NCI-H748 (cell line): Measurements from ENCODE around the gene PRR23A.

Source experiments
- DNase-seq: peaks from one replicate; lab custom pipeline; 2025; ENCODE audit not compliant: unreplicated experiment; lab: John Stamatoyannopoulos, UW

The PRR23A gene

DNA sequence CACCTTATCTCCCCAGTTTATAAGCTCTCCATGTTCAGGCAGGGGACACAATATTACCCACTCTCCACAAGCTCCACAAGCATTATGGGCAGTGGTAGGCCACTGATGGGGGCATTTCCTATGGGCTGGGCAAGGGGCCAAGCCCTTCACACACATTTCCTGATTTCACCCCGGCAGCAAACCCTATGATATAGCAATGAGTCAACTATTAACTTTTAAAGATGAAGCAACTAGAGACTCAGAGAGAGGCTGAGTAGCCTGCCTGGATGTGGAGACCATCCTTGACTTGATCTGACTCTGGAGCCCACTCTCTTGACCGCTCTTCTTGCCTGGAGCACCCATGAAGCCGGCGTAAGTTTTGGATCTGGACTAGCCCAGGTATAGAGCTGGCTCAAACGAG, 31.6 kb downstream of the PRR23A start:
- no peak for DNase-seq

DNA sequence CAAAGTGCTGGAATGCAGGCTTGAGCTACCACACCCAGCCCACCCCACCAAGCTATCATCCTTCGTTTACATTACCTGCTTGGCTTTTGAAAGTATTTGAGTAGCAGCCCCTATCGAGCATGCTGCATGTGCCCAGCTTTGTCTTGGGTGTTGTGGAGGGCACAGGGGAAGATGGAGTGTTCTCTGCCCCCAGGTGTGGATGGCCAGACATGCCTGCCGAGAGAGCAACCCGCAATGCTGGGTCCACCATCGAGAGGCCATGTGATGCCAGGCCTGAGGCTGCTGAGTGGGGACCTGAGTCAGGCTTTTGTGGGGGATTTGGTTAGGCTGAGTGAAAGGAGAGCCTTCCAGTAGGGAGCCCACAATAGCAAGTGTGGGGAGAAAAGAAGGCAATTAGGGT, 33.1 kb downstream of the PRR23A start:
- no peak for DNase-seq

DNA sequence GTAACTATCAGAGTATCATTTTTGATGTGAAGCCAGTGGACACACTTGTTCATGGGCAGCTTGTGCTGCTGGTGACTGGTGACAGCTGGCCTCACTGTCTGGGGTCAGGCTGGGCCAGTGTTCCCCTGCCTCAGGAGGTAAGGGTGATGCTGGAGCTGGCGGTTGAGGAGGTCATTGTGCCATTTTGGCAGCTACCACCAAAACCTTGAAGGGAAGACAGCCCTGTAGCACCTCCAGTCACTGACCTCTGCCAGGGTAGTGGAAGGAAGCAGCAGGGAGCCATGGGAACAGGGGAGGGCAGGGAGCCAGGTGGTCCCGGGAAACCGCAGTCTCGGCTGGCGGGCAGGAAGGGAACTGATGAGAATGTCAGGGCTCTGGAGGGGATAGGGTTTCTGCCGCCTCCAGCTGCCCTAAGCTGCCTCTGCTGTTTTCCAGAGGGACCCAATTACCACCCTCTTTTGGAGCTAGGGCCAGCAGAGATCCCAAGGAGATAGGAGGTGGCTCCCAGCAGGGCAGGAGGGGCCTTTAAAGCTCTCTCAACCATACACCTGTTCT, 34.2 kb downstream of the PRR23A start:
- DNase-seq, result no peak

DNA sequence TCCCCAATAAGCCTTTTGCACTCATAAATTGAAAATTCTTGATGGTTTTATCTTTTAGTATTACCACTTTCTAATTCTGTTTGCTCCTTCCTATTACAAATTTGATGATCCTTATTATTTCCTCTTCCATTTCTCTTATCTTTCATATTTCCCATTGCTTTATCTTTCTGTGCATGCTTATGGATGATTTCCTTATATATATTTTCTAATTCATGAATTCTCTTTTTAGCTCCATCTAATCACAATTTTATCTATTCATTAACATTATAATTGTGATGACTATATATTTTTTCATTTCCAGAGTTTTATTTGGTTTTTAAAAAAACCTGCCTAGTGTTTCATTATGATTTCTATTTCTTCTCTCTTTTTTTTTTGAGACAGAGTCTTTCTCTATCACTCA, 41.1 kb downstream of the PRR23A start:
- DNase-seq, result no peak

DNA sequence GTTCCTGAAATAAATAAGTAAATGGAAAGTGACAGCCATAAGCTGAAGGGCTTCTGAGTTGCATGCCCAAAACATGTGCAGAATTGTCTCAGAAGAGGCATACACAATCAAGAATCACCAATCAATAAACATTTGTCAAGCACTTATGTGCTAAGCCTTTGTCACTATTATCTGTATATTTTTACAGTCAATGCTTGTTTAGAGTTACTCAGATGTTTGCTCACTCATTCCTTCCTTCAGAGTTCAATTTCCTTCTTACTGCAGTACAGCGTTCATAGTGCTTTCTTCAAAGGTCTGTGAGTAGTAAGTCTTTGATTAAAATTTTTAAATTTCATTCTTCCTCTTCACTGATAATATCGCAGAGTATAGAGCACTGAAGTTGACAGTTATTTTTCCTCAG, 41.8 kb downstream of the PRR23A start:
- DNase-seq, result no peak

DNA sequence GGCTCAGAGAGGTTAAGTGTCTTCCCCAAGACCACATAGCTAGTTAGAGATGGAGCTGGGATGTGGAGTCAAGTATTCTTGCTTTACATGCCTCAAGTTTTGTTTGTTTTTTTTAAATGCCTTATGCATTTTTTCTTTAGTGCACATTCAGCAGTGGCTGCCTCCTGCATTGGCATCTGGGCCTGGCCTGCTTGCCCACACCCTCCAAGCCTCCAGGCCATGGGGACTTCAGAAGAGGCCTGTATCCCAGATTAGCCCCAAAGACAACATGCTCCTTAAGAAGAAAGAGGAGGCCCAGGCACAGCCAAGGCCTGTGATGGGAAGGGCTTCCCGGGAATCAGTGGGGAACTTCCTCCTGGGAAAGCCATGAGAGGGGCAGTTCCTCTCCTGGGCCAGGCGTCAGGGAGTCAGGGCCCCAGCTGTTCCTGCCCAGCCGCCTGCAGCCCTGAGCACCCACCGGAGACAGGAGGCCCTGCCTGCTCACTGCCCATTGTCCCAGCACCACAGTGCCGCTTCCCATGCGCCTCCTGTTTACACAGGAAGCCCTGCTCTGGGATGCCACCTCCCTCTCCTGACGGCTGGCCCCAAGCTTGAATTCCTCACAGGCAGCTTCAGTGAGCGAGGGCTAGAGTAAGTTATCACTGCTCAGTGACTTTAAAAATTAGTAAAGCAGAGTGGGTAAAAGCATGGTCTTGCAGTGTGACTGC, 43.1 kb downstream of the PRR23A start:
- no peak for DNase-seq

DNA sequence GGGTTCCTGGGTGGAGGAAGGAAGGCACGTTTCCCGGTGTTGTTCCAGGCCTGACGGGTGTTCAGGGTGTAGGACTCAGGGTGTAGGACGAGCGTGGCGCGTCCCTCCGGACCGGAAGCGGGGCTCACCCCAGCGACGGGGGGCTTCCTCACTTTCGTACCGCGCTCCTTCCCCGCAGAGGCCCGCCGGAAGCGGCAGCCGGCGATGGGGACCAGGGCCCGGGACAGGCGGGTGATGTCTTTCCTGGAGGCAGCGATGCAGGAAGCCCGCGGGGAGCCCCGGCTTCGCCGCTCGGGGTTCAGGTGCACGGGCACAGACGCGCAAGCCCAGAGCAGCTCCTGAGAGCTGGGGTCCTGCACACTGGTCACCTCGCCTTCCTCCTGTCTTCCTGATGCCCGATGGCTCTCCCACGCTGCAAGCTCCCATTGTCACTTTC, 45.6 kb downstream of the PRR23A start:
- DNase-seq, result no peak
